ENCODE data around the gene BCL7C.
"Not testable (repeated sequence)": the region's sequence is repeated elsewhere in the genome, so short reads cannot be mapped to it uniquely, and the experiment has no call there.

The BCL7C gene

GRCh38 chr16:30896261-30896888, 2.5 kb upstream of the BCL7C start, which contains the start of gene CTF1:
Gene CTF1 (plus strand): TSS chr16:30896614. CDS start chr16:30896644, 30 bp downstream.
- DNase-seq (ENCODE audit: low read depth in 1 of 2, low spot score in 1 of 2), result no peak

DNA sequence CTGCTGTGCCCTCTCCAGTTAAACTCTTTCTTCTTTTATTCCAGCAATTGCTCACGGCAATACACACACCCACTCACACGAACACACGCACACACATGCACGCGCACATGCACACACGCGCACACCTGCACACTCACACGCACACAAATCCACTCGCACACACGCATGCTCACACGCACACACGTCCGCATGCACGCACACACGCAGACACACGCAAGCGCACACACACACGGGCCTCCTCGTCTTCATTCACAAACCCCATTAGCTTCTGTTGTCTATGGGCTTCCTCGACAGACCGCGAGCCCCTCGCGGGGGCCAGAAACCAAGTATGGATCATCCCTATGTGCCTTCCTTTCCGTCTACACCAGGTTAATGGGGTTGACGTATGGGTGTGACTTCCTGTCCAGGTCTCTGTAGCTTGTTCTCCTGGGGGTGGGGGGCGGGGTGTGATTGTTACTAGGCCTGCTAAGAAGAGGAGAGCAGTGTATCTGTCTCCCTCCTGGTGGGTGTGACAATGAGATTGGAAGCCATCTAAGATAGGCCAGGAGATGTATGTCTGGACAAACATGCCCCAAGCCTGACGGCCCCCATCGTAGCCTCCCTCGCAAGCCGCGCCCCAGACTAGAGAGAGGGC, 1.9 kb upstream of the BCL7C start:
- no peak for DNase-seq (ENCODE audit: low read depth in 1 of 2, low spot score in 1 of 2)

- no peak for DNase-seq (ENCODE audit: low read depth in 1 of 2, low spot score in 1 of 2)
Measured at GRCh38 chr16:30894540-30895368, 877 bp upstream of the BCL7C start.

GRCh38 chr16:30893417-30893743, 497 bp downstream of the BCL7C start:
- no peak for DNase-seq (ENCODE audit: low read depth in 1 of 2, low spot score in 1 of 2)

GRCh38 chr16:30892670-30893416, 1.0 kb downstream of the BCL7C start:
- DNase-seq (ENCODE audit: low read depth in 1 of 2, low spot score in 1 of 2), result no peak

DNA sequence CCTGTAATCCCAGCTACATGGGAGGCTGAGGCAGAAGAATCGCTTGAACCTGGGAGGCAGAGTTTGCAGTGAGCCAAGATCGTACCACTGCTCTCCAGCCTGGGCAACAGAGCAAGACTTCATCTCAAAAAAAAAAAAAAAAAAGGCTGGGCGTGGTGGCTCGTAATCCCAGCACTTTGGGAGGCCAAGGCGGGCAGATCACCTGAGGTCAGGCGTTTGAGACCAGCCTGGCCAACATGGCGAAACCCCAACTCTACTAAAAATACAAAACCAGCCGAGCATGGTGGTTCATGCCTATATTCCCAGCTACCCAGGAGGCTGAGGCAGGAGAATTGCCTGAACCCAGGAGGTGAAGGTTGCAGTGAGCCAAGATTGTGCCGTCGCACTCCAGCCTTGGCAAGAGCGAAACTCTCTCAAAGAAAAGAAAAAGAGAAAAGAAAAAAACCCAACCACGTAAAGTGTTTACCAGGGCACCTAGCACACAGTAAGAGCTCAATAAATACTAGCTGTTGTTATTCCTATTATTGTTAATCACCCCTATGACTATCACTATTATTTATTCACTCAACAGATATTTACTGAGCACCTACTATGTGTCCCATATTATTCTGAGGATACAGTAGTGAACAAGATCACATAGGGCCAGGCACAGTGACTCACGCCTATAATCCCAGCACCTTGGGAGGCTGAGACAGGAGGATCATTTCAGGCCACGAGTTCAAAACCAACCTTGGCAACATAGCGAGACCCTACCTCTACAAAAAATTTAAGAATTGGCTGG, 2.6 kb downstream of the BCL7C start:
- not testable (repeated sequence) for DNase-seq (ENCODE audit: low read depth in 1 of 2, low spot score in 1 of 2)

- no peak for DNase-seq (ENCODE audit: low read depth in 1 of 2, low spot score in 1 of 2)
Measured at GRCh38 chr16:30889721-30890120, 4.2 kb downstream of the BCL7C start.

DNA sequence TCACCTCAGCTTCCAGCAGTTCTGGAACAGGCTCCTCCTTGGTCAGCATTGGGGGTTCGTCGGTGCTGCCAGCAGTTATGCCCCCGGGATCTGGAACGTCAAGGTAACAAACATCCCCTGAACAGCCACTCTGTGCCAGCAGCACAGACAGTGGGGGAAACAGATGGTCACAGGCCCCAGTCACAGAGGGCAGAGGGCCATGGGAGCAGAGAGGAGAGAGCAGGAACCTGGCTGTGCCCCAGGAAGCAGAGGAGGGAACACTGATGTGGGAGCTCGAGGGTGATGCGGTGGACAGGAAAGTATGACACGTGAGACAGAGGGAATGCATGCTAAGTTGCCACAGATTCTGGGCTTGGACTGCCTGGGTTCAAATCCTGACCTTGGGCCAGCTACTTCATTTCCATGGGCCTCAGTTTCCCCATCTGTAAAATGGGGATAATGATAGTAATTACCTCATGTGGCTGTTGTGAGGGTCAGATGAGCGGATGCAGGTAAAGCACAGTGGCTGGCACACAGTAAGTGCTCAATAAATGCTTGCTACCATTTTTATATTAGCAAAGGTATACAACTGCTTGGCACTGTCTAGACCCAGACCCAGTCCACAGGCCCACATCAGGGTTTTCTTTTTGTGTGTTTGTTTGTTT, 4.9 kb downstream of the BCL7C start:
- no peak for DNase-seq (ENCODE audit: low read depth in 1 of 2, low spot score in 1 of 2)

GRCh38 chr16:30887927-30888326, 6.0 kb downstream of the BCL7C start:
- DNase-seq (ENCODE audit: low read depth in 1 of 2, low spot score in 1 of 2), result no peak

DNA sequence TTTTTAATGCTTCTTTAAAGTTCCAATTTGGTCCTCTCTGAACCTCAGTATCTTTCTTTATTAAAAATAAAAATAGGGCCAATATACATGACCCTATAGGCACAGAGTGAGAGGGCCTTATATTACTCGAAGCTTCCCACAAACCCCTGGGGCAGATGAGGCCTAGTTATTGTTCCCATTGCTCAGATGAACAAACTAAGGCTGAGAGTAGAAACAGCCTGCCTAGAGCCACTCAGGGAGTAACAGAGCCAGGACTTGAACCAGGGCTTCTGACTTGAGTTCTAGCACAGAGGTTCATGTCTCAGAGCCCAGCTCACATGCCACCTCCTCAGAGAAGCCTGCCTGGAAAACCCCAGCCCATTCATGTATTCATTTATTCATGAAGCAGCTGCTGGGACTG, 7.7 kb downstream of the BCL7C start:
- DNase-seq (ENCODE audit: low read depth in 1 of 2, low spot score in 1 of 2), result no peak

GRCh38 chr16:30885196-30885595, 8.7 kb downstream of the BCL7C start:
- no peak for DNase-seq (ENCODE audit: low read depth in 1 of 2, low spot score in 1 of 2)

DNA sequence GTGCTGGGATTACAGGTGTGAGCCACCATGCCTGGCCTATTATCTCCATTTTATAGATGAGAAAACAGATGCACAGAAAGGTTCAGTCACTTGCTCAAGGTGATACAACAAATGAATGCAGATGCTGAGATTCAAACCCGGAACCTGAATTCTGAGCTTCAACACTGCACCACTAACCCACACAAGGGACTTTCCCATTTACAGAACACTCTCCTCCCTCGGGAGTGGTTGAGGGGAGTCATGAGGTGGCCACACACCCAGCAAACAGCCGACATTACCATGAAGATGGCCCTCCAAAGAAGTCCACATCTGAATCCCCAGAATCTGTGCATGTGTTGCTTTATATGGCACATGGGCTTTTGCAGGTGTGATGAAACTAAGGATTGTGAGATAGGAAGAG, 9.1 kb downstream of the BCL7C start:
- DNase-seq (ENCODE audit: low read depth in 1 of 2, low spot score in 1 of 2), result no peak

DNA sequence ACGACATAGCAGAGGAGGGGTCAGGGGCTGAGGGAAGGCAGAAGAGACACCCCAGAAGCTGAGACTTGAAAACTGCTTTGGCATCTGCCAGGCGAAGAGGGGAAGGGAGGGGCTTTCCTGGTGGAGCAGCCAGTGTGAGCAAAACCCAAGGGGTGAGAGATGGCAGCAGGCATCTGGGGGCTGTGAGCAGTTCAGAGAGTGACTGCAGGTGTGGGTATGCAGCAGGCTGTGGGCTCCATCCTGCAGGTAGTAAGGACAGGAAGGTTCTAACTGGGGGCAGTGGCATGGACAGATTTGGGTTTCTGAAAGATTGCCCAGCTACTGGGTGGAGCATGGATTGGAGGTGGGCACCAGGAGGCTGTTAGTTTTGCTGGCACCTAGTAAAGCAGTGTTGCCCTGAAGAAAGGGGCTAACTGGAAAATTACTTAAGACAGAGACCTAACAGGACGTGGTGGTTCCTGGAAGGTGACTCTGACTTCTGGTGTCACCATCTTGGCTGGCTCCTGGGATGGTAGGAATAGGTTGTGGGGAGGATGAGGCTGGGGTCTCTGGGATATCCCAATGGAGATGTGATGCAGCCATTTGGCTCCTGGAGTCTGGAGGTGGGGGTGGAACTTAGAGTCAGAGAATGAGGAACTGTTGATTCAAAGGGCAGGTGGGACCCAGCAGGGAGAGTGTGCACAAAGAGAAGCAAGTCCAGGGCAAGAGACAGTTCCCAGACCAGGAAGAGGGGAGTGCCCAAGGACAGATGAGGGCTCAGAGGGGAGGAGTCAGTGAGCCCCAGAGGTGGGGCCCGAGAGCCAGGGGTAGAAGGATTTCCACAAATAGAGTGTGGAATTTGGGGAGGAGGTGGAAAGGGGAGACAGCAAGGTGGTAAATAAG, 11.2 kb downstream of the BCL7C start:
- no peak for DNase-seq (ENCODE audit: low read depth in 1 of 2, low spot score in 1 of 2)

DNA sequence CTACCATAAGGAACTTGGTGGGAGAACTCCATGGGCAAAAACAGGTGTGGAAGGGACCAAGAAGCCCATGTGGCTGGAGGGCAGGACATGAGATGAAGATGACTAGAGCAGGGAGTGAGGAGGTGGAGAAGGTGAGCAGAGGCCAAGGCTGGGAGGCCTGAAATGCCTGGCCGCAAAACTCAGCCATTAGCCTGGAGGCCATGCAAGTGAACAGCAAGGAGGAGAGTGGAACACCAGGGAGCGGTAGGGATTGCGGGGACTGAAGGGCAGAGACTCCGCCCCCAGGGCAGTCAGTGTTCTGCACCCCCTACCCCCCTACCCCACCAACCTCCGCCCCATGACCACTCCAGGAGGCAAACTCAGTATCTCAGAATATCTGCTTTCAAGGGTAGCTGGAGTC, 17.0 kb downstream of the BCL7C start:
- DNase-seq (ENCODE audit: low read depth in 1 of 2, low spot score in 1 of 2), result no peak

DNA sequence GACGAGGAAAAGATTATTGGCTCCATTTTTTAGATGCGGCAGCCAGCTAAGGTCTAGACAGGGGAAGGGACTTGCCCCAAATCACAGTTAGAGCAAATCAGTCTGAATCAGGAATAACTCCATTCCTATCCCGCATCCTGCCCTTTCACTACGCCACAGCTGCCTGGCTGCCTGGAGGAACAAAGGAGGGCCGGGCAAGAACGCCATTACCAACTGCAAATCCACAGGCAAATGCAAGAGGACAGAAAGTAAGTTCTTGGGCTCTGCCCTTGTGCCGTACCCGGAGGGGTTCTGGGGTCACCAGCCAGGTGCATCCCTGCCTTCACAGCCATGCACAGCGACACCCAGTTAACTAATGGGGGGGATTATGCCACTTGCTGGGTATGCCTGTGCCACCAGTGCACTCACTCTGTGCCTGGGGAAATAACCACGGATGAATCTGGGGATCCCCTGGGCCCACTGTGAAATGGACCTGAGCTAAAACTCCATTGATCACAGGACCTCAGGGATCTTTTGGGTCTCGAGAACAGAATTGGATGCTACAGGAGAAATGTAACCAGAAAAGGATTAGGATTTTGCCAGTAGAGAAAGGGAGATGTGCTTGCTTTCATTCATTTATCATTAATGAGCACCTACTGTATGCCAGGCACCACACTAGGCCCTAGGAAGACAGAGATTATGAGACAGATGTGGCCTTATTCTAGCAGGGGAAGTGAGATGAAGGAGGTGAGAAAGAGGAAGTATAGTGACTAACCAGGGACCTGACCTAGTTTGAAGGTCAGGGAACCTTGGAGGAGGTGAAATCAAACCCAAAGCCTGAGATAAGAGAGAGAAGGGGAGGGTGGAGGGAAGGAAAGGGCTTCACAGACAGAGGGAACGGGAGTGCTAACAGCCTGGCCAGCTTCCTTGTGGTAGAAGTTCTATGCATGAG, 17.7 kb downstream of the BCL7C start:
- no peak for DNase-seq (ENCODE audit: low read depth in 1 of 2, low spot score in 1 of 2)

GRCh38 chr16:30874821-30875717, 18.8 kb downstream of the BCL7C start:
- DNase-seq (ENCODE audit: low read depth in 1 of 2, low spot score in 1 of 2), result peak; percentile 84 to 85

- DNase-seq (ENCODE audit: low read depth in 1 of 2, low spot score in 1 of 2), result no peak
Measured at GRCh38 chr16:30874244-30874820, 19.5 kb downstream of the BCL7C start.

Data from activated T-helper 1 cell treated with anti-CD3 and anti-CD28 coated beads, Interleukin-2, amount 50 U/mL, for 16 hours (primary cell).